Stomach (tissue), 9 donors: ENCODE measurements around the gene THOC2. TPM values are rescaled to one million over a fixed set of nuclear protein-coding genes. Genes with fewer than 3 reads are reported as not detected.
"Not testable (repeated sequence)": the region's sequence is repeated elsewhere in the genome, so short reads cannot be mapped to it uniquely, and the experiment has no call there.

ENCODE experiments used
- DNase-seq, 2 donors: peaks; one replicate each; pipeline versions ENCODE4 v3.0.0 to v3.0.0-alpha.2; 2013 to 2019
- H3K27ac ChIP-seq, 5 donors: fragments of 200-600 bp in 4 of 5; sonication (generic) in 4 of 5; one replicate each; pipeline ENCODE4 v1.5.1; 2013 to 2019; ENCODE audit warnings: mild to moderate bottlenecking in 1 of 5, moderate library complexity in 1 of 5
- H3K27me3 ChIP-seq, 3 donors: fragments of 200-600 bp; sonication (generic); one replicate each; pipeline ENCODE4 v1.5.1; 2017 to 2019; ENCODE audit warnings: mixed run types in 1 of 3
- H3K36me3 ChIP-seq, 4 donors: fragments of 200-600 bp; sonication (generic); 1 replicate in 3 of 4; 2 replicates in 1 of 4; pipeline ENCODE4 v1.5.1; 2016 to 2019
- H3K4me1 ChIP-seq, 4 donors: fragments of 200-600 bp; sonication (generic); one replicate each; pipeline ENCODE4 v1.5.1; 2016 to 2019
- H3K4me3 ChIP-seq, 4 donors: fragments of 200-600 bp; sonication (generic) in 3 of 4; one replicate each; pipeline ENCODE4 v1.5.1; 2016 to 2019; ENCODE audit warnings: mild to moderate bottlenecking in 1 of 4
- H3K9me3 ChIP-seq, 4 donors: fragments of 200-600 bp; sonication (generic); one replicate each; pipeline ENCODE4 v1.5.1; 2016 to 2019
- EP300 ChIP-seq: sonication (generic); formaldehyde crosslinking; IDR thresholded peaks from one replicate; pipeline ENCODE4 v1.6.1; 2017; ENCODE audit warnings: antibody characterized with exemption
- POLR2A ChIP-seq, 4 donors: fragments of 450-650 bp; IDR thresholded peaks; one replicate each; pipeline ENCODE4 v1.6.1; 2016; ENCODE audit warnings: antibody characterized with exemption in 4 of 4, control low read depth in 2 of 4, mild to moderate bottlenecking in 1 of 4, moderate library complexity in 1 of 4
- POLR2AphosphoS5 ChIP-seq, 3 donors: sonication (generic); formaldehyde crosslinking; IDR thresholded peaks; one replicate each; pipeline ENCODE4 v1.6.1; 2016; ENCODE audit warnings: antibody characterized with exemption in 3 of 3
- WGBS, 5 donors: extraction: QIAGEN DNeasy Blood & Tissue Kit in 3 of 5; methylation state at CpG; one replicate each; pipeline versions ENCODE4 v1.1.5 to v1.1.7; 2013 to 2018; 5-methylcytosine and 5-hydroxymethylcytosine counted together
- intact Hi-C: fragments of 100-400 bp; cut with DNase I; formaldehyde crosslinking; loops from one replicate; pipeline ENCODE4 v1.15.1; 2023; ENCODE audit warnings: low total_unique reads
- polyA plus RNA-seq, 3 donors: library from polyadenylated mRNA; stranded (reverse); fragments of 200-250 nt; gene quantifications; one replicate each; pipeline ENCODE4 v1.2.3, GENCODE V29; 2013
- total RNA-seq, 5 donors: library from RNA; depleted of rRNA; stranded (reverse); fragments of >200 nt; gene quantifications; one replicate each; pipeline versions ENCODE4 v1.1.0 to v1.2.3, GENCODE V29; 2014 to 2016
- TF ChIP-seq, protein P1 (sequence below), 7 experiments: fragments of 450-650 bp in 4 of 7; fragments of 200-600 bp in 3 of 7; sonication (generic) in 3 of 7; IDR thresholded peaks; one replicate each; pipeline ENCODE4 v1.5.1; 2016 to 2019; ENCODE audit warnings: antibody characterized with exemption in 7 of 7, control low read depth in 2 of 7, mild to moderate bottlenecking in 1 of 7
- donor health status: healthy with polysubstance abuse.
- donor health status: Bipolar disorder and iron deficiency.
- donor health status: healthy.

Gene THOC2
- total and polyA plus RNA-seq, 8 donors: 17.7 to 217 (median 133) TPM

DNA sequence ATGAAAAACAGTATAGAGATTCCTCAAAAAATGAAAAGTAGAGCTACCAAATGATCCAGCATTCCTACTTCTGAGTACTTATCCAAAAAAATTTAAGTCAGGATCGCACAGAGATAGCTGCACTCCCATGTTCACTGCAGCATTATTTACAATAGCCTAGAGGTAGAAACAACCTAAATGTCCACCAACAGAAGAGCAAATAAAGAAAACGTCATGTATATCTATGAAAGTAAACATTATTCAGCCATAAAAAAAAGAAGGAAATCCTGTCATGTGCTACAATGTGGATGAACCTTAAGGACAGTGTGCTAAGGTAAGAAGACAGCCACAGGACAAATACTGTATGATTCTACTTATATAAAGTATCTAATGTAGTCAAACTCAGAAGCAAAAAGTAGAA, 12.4 kb downstream of the THOC2 start:
- H3K9me3 ChIP-seq: no peaks in the 10 kb centered on the region
- 43 to 52% (median 46%) methylated on average over 2 of the region's 2 CpGs for WGBS, 5 donors
- TF ChIP-seq POLR2AphosphoS5 (IDR thresholded peaks at IDR 0.05): no peak
- TF ChIP-seq, protein P1, sequence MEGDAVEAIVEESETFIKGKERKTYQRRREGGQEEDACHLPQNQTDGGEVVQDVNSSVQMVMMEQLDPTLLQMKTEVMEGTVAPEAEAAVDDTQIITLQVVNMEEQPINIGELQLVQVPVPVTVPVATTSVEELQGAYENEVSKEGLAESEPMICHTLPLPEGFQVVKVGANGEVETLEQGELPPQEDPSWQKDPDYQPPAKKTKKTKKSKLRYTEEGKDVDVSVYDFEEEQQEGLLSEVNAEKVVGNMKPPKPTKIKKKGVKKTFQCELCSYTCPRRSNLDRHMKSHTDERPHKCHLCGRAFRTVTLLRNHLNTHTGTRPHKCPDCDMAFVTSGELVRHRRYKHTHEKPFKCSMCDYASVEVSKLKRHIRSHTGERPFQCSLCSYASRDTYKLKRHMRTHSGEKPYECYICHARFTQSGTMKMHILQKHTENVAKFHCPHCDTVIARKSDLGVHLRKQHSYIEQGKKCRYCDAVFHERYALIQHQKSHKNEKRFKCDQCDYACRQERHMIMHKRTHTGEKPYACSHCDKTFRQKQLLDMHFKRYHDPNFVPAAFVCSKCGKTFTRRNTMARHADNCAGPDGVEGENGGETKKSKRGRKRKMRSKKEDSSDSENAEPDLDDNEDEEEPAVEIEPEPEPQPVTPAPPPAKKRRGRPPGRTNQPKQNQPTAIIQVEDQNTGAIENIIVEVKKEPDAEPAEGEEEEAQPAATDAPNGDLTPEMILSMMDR (IDR thresholded peaks at IDR 0.05): no peak
- no peak for TF ChIP-seq EP300
- no peak for TF ChIP-seq POLR2A (IDR thresholded peaks at IDR 0.05)
- no peaks in the 10 kb centered on the region for H3K27me3 ChIP-seq
- DNase-seq: no peak
- H3K4me1 ChIP-seq: peaks cover 0 to 7% (median 0%) of the 10 kb centered on the region in 4 donors
- no peaks in the 10 kb centered on the region for H3K36me3 ChIP-seq
- intact Hi-C loops: no loop called here
- no peak overlapping the region for H3K4me3 ChIP-seq
- H3K27ac ChIP-seq: no peak overlapping the region

DNA sequence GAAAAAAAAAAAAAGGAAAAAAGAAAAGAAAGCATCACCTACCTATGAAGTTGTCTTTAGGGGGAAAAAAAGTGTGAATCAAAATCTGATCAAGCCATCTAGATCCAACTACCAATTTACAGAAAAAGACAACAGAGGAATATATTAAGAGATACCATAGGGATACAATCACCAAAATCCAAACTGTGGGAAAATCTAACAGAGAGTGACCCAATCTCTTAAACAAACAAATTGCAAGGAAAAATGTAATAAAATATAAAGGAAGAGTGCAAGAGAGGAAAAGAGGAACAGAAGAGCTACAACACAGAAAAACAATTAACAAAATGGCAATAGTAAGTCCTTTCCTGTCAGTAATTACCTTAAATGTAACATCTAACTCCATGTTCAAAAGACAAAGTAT, 19.0 kb downstream of the THOC2 start:
- no peak for DNase-seq
- H3K4me1 ChIP-seq: peaks cover 0 to 11% (median 2%) of the 10 kb centered on the region in 4 donors
- H3K9me3 ChIP-seq: no peaks in the 10 kb centered on the region
- no peak overlapping the region for H3K4me3 ChIP-seq
- no peak for TF ChIP-seq EP300
- TF ChIP-seq, protein P1 (IDR thresholded peaks at IDR 0.05): no peak
- no peak for TF ChIP-seq POLR2A (IDR thresholded peaks at IDR 0.05)
- TF ChIP-seq POLR2AphosphoS5 (IDR thresholded peaks at IDR 0.05): no peak
- H3K36me3 ChIP-seq: no peaks in the 10 kb centered on the region
- intact Hi-C loops: no loop called here
- H3K27ac ChIP-seq: no peak overlapping the region
- H3K27me3 ChIP-seq: no peaks in the 10 kb centered on the region

DNA sequence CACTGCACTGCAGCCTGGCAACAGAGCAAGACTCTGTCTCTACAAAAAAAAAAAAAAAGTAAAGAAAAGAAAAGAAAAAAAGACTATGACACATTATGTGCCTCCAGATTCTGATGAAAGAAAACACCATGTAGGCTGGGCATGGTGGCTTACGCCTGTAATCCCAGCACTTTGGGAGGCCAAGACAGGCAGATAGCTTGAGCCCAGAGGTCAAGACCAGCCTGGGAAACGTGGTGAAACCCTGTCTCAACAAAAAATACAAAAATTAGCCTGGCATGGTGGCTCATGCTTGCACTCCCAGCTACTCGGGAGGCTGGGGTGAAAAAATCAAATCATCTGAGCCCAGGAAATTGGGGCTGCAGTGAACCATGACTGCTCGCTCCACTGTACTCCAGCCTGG, 19.4 kb downstream of the THOC2 start:
- H3K27me3 ChIP-seq: no peaks in the 10 kb centered on the region
- TF ChIP-seq EP300 (no peak), POLR2AphosphoS5 (IDR thresholded peaks at IDR 0.05) (no peak), POLR2A (IDR thresholded peaks at IDR 0.05) (no peak)
- TF ChIP-seq, protein P1 (IDR thresholded peaks at IDR 0.05): no peak
- no peak overlapping the region for H3K4me3 ChIP-seq
- 63 to 91% (median 74%) methylated on average over 4 of the region's 4 CpGs for WGBS, 5 donors
- no peaks in the 10 kb centered on the region for H3K36me3 ChIP-seq
- no peak overlapping the region for H3K27ac ChIP-seq
- intact Hi-C loops: no loop called here
- H3K9me3 ChIP-seq: no peaks in the 10 kb centered on the region
- no peak for DNase-seq
- peaks cover 0 to 11% (median 2%) of the 10 kb centered on the region in 4 donors for H3K4me1 ChIP-seq

DNA sequence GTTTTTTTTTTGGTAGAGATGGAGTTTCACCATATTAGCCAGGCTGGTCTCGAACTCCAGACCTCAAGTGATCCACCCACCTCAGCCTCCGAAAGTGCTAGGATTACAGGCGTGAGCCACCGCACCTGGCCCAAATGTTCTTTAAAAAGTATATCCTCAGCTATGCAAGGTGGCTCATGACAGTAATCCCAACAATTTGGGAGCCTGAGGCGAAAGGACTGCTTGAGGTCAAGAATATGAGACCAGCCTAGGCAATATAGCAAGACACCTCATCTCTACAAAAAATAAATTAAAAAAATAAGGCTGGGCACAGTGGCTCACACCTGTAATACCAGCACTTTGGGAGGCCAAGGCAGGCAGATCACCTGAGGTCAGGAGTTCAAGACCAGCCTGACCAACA, 21.7 kb downstream of the THOC2 start:
- H3K4me1 ChIP-seq: peaks cover 0 to 11% (median 2%) of the 10 kb centered on the region in 4 donors
- WGBS, 5 donors: 88 to 100% (median 98%) methylated on average over 3 to 5 of the region's 5 CpGs
- H3K27ac ChIP-seq, DNase-seq, H3K27me3 ChIP-seq, H3K4me3 ChIP-seq, H3K36me3 ChIP-seq, H3K9me3 ChIP-seq, intact Hi-C loops: not testable (repeated sequence)

DNA sequence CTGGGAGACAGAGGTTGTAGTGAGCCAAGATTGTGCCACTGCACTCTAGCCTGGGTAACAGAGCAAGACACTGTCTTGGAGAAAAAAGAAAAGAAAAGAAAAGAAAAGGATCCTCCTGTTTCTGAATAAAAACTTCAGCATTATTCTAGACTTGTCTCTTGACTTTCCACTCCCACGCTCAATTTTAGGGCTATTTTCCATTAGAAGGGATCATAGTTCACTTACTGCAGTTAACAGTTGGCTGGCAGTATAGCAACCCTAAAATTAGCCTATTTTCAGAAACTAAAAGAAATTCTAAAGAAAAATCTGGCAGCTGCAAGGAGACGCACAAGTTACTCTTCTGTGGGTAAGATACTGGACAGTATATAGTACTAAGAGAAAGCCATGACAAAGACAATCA, 28.1 kb downstream of the THOC2 start:
- Histone ChIP-seq H3K36me3 (no peaks in the 10 kb centered on the region), H3K4me1 (no peaks in the 10 kb centered on the region), H3K27ac (no peak overlapping the region), H3K9me3 (no peaks in the 10 kb centered on the region), H3K27me3 (no peaks in the 10 kb centered on the region), H3K4me3 (no peak overlapping the region)
- intact Hi-C loops: no loop called here
- WGBS, 5 donors: 77 to 96% (median 88%) methylated on average over 2 of the region's 2 CpGs
- TF ChIP-seq POLR2A (IDR thresholded peaks at IDR 0.05) (no peak), POLR2AphosphoS5 (IDR thresholded peaks at IDR 0.05) (no peak), EP300 (no peak)
- TF ChIP-seq, protein P1 (IDR thresholded peaks at IDR 0.05): no peak
- DNase-seq: no peak
